Calu3 (cell line): ENCODE results near the gene SCGB1D1. TPM values are rescaled to one million over a fixed set of nuclear protein-coding genes. Genes with fewer than 3 reads are reported as not detected.

ENCODE experiments used
- BruUV-seq: library from RNA; stranded (reverse); fragments of 400-500 nt; replicated peaks from 2 replicates; lab custom pipeline; 2021; lab: Mats Ljungman, UMichigan
- CTCF ChIA-PET: fragments of 300-600 bp; sonication (Branson Sonifier 250); formaldehyde crosslinking; loops from one replicate; lab custom pipeline; 2022; ENCODE audit warnings: antibody characterized with exemption; lab: Charles Lee
- DNase-seq: peaks from one replicate; pipeline ENCODE4 v3.0.0; 2022
- H3K27ac Mint-ChIP-seq: one replicate; pipeline ENCODE4 v1.8.0; 2022; ENCODE audit warnings: mixed read lengths; ENCODE audit not compliant: unreplicated experiment
- H3K27me3 Mint-ChIP-seq: one replicate; pipeline ENCODE4 v1.8.0; 2022; ENCODE audit warnings: mixed read lengths; ENCODE audit not compliant: unreplicated experiment
- H3K36me3 Mint-ChIP-seq: one replicate; pipeline ENCODE4 v1.8.0; 2022; ENCODE audit warnings: mild to moderate bottlenecking, moderate library complexity, mixed read lengths; ENCODE audit not compliant: insufficient read depth, unreplicated experiment
- H3K4me1 Mint-ChIP-seq: one replicate; pipeline ENCODE4 v1.8.0; 2022; ENCODE audit warnings: mild to moderate bottlenecking, low read depth, mixed read lengths; ENCODE audit not compliant: unreplicated experiment
- H3K4me3 Mint-ChIP-seq: one replicate; pipeline ENCODE4 v1.8.0; 2022; ENCODE audit warnings: mild to moderate bottlenecking, low read depth, moderate library complexity, mixed read lengths; ENCODE audit not compliant: unreplicated experiment
- H3K9me3 Mint-ChIP-seq: one replicate; pipeline ENCODE4 v1.8.0; 2022; ENCODE audit warnings: low read depth, mixed read lengths; ENCODE audit not compliant: unreplicated experiment
- CTCF ChIP-seq: fragments of 200-600 bp; IDR thresholded peaks from one replicate; pipeline ENCODE4 v1.8.0; 2022; ENCODE audit warnings: antibody characterized with exemption; ENCODE audit not compliant: unreplicated experiment
- intact Hi-C: fragments of 100-400 bp; cut with micrococcal nuclease; formaldehyde crosslinking; loops from one replicate; pipeline ENCODE4 v1.10.0; 2022; ENCODE audit not compliant: unreplicated experiment
- total RNA-seq: library from RNA; stranded (reverse); gene quantifications from 2 replicates; pipeline ENCODE4 v1.2.3, GENCODE V29; 2022

The SCGB1D1 gene
- total RNA-seq, 1 experiment from 2014 or later: not detected

GRCh38 chr11:62142921-62143320 lies 47.1 kb upstream of the SCGB1D1 start:
- Mint-ChIP-seq H3K36me3 (peaks cover 24% of the 10 kb centered on the region), H3K27ac (no peak overlapping the region), H3K27me3 (no peaks in the 10 kb centered on the region), H3K4me3 (no peak overlapping the region), H3K4me1 (no peaks in the 10 kb centered on the region), H3K9me3 (no peaks in the 10 kb centered on the region)
- CTCF ChIA-PET: interaction anchor here (0.6 kb wide), 1 partner anchor 30 kb away, joined by 4 read pairs; no protein-coding TSS in a partner anchor
- intact Hi-C loops: no loop called here
- no TSS peak for BruUV-seq
- TF ChIP-seq CTCF: no peak
- no peak for DNase-seq

DNA sequence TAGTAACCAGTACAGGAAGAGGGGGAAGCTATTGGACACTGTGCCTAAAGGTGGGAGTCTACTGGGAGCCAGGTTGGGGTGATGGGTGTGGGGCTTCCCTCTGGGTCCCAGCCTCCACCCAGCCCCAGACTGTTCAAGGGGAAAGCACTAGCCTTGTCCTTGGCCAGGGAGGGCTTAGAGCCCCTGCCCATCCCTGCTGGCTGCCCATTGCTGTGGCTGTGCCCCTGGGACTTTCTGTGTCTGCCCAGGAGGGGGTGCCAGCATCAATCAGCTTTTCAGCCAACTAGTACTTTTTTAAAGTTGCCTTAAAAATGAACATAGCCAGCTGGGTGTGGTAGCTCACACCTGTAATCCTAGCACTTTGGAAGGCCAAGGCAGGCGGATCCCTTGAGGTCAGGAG lies 46.3 kb upstream of the SCGB1D1 start:
- Mint-ChIP-seq H3K4me1 (no peaks in the 10 kb centered on the region), H3K27me3 (no peaks in the 10 kb centered on the region), H3K9me3 (no peaks in the 10 kb centered on the region), H3K4me3 (no peak overlapping the region), H3K27ac (no peak overlapping the region), H3K36me3 (peaks cover 24% of the 10 kb centered on the region)
- TF ChIP-seq CTCF: no peak
- CTCF ChIA-PET: no interaction called here
- no TSS peak for BruUV-seq
- no peak for DNase-seq
- intact Hi-C loops: no loop called here

GRCh38 chr11:62144641-62145255 lies 45.3 kb upstream of the SCGB1D1 start:
- H3K27me3 Mint-ChIP-seq: no peaks in the 10 kb centered on the region
- no TSS peak for BruUV-seq
- CTCF ChIA-PET: no interaction called here
- no peaks in the 10 kb centered on the region for H3K4me1 Mint-ChIP-seq
- TF ChIP-seq CTCF: no peak
- peaks cover 30% of the 10 kb centered on the region for H3K36me3 Mint-ChIP-seq
- H3K9me3 Mint-ChIP-seq: no peaks in the 10 kb centered on the region
- intact Hi-C loops: no loop called here
- no peak overlapping the region for H3K4me3 Mint-ChIP-seq
- no peak overlapping the region for H3K27ac Mint-ChIP-seq
- DNase-seq: no peak

GRCh38 chr11:62145261-62145871 lies 44.6 kb upstream of the SCGB1D1 start:
- DNase-seq: no peak
- intact Hi-C loops: no loop called here
- Mint-ChIP-seq H3K36me3 (peaks cover 33% of the 10 kb centered on the region), H3K9me3 (no peaks in the 10 kb centered on the region), H3K4me3 (no peak overlapping the region), H3K27me3 (no peaks in the 10 kb centered on the region), H3K4me1 (no peaks in the 10 kb centered on the region), H3K27ac (no peak overlapping the region)
- no TSS peak for BruUV-seq
- CTCF ChIA-PET: no interaction called here
- TF ChIP-seq CTCF: no peak
